ENCODE data around the gene ADCYAP1R1.

- TF ChIP-seq POLR2AphosphoS5 (IDR thresholded peaks at IDR 0.05; ENCODE audit: low read depth, low read length): no peak
- TF ChIP-seq POLR2A (IDR thresholded peaks at IDR 0.05; ENCODE audit: low read depth, low read length): no peak
- TF ChIP-seq TAF1 (IDR thresholded peaks at IDR 0.05; ENCODE audit: borderline replicate concordance, low read depth, low read length): no peak
These were observed 50.3 kb downstream of the ADCYAP1R1 start for GRCh38 chr7:31102151-31102972.
